T-helper 1 cell treated with Interleukin-12 subunit alpha and Interleukin-12 subunit beta and Interleukin-4 antibody, amounts not matched to agents 30 ng/mL and 1 ng/mL, for 36 hours (primary cell): ENCODE data around the gene GFPT2. TPM values are rescaled to one million over a fixed set of nuclear protein-coding genes. Genes with fewer than 3 reads are reported as not detected.

Experiments used
- intact Hi-C: fragments of 100-400 bp; cut with micrococcal nuclease; formaldehyde crosslinking; loops from one replicate; pipeline ENCODE4 v1.15.1; 2024
- total RNA-seq: library from RNA; stranded (reverse); gene quantifications from 2 replicates; pipeline ENCODE4 v1.2.3, GENCODE V29; 2022

Gene GFPT2
- total RNA-seq, 1 donor from 2014 or later = not detected

GRCh38 chr5:180378438-180379344 lies 25.6 kb upstream of the GFPT2 start:
- intact Hi-C loops = no loop called here

DNA sequence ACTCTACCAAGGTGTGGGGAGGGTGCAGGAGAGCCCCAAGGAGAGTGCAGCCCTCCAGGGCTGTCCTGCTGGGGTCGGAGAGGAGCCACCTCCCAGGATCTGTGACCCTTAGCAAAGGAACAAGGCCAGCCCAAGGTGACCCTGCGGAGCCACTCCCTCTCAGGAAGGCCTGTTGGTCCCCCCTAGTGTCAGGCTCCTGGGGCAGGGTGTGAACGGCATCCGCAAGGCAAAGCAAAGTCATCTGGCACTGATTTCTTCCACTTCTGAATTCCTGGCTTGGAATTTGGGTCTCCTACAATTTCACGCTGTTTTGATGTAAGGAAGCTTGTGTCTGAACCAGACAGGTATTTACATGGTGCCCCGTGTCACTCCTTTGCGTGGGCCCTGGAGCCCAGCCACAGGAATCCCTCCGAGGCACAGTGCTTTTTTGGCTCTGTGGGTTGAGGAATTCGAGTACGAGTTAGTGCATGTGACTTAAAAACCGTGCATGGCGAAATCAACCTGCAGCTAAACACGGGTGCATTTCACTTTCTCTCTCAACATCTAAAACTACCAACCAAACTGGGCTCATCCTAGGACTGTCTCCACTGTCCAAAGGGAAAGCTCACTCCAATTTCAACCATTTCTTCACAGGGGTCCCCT lies 24.5 kb upstream of the GFPT2 start:
- intact Hi-C loops = no loop called here

DNA sequence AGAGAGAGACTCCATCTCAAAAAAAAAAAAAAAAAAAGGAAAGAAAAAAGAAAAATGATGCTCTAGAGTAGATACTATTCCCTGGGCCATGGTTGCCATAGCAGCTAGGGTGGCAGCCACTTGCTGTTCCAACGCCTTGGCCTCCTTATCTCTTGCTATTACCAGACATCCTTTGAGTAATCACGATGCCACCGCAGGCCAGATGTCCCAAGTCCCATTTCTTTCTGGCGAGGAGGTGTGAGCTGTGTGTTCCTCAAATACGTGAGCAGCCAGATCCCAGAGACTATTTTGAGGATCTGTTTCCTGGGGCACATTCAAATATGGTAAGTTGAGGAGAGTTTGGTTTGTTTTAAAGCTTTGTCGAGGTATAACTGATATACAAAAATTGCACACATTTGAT lies 23.4 kb upstream of the GFPT2 start:
- intact Hi-C loops = no loop called here

- intact Hi-C loops = no loop called here
Observed at GRCh38 chr5:180375955-180376354, 22.8 kb upstream of the GFPT2 start.

DNA sequence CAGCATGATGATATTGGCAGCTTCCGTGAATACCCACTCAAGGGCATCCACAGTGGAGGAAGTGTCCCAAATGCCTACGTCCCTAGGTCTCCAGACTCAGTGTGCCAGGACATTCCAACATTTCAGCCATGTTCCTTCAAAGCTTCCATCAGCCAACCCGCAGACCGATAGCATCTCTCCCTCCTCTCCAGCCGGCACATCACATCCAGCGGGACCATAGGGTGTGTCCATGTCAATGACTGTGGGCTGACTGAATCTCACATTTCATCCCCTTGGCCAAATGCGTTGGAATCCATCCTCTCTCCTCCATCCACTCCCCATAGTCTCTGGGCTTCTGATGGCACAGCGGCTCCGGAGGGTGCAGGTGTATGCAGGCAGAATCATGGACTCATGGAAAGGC lies 22.2 kb upstream of the GFPT2 start:
- intact Hi-C loops = no loop called here

DNA sequence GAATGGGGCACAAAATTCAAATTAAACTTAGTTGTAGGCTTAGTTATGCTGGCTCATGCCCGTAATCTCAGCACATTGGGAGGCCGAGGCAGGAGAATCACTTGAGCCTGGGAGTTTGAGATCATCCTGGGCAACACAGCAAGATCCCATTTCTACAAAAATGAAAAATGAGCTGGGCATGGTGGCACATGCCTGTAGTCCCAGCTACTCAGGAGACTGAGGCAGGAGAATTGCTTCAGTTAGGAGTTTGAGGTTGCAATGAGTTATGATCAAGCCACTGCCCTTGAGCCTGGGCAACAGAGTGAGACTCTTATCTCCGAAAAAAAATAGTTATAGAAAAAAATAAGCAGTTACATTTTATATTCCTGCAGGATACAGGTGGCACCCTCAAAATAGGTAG lies 20.7 kb upstream of the GFPT2 start:
- intact Hi-C loops = no loop called here

DNA sequence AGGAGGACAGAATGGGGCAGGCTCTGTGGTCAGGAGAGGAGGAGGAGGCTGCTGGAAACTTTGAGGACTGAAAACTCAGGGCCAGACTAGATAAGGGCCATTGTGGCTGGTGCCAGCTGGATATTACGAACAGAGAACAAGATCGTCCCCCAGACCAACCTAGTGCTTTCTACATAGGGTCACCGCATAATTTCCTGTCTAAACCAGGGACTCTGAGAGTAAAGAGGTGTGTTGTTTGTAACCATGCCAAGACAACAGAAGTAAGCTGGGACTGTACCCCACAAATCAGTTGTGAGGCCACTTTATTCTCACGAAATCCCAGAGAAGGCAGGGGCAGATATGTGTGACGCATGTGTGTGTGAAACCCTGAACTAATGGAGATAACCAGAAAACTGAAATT lies 20.3 kb upstream of the GFPT2 start:
- intact Hi-C loops = no loop called here

GRCh38 chr5:180371949-180372348 lies 18.8 kb upstream of the GFPT2 start:
- intact Hi-C loops = no loop called here

DNA sequence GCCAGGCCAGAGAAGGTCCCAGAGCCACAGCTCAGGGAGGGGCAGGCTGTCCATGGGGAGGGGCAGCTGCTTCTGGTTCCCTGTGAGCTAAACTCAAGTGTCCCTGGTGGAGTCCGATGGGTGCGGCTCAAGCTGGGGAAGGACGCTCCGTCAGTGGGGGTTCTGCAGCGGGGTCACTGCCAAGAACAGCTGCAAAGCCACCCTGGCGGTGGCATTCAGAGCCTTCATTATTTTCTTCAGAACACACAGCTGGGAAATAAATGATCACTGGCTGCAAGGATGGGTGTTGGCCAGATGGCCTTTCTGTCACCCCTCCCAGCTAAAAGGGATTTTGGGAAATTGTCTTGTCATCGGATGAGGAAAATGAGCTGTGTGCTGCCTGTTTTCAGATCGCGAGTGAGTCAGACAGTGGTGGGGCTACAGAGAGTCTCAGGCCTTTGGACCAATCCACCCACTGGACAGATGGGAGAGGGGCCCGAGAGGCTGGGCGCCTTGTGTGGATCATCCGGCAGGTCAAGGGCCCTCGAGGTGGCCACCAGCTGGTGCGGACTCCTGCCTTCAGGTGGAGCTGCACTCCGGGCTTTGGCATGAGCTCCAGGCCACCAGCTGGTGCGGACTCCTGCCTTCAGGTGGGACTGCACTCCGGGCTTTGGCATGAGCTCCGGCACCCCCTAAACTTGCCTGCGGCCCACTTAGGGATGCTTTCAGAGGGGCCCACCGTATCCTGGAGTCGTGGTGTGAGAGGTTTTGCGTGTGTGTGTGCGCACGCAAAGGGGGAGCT lies 17.9 kb upstream of the GFPT2 start:
- intact Hi-C loops = no loop called here

DNA sequence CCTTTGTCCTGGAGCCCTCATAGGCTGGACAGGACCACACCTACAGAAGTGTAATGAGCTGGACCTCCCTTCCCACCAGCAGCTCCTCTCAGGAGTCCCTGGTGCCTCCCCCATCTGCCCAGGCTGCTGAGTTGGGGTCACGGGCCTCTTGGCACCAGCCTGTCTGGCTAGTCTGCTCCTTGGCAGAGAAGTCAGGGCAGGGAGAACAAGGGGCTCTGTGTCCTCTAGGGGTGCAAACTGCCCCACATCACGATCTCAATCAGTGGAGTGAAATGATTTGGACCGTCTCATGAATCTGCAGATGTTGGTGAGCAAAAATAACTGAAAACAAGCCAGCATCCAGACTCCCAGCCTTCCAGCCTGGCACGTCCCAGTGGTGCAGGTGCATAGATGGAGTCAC lies 14.9 kb upstream of the GFPT2 start:
- intact Hi-C loops = no loop called here

DNA sequence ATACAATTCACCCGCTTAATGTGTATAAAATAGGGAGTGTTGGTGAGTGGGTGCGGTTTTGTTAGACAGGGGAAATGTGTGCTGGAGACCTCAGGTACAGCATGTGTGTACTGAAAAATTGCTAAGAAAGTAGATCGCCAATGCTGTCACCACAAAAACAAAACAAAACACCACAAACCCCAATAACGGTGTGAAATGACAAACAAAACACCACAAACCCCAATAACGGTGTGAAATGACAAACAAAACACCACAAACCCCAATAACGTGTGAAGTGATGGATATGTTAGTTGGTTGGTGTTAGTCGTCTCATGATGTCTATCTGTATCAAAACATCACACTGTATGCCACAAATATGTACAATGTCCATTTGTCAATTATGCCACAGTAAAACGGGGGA lies 14.2 kb upstream of the GFPT2 start:
- intact Hi-C loops = no loop called here

- intact Hi-C loops = no loop called here
Observed at GRCh38 chr5:180366326-180366725, 13.2 kb upstream of the GFPT2 start.

DNA sequence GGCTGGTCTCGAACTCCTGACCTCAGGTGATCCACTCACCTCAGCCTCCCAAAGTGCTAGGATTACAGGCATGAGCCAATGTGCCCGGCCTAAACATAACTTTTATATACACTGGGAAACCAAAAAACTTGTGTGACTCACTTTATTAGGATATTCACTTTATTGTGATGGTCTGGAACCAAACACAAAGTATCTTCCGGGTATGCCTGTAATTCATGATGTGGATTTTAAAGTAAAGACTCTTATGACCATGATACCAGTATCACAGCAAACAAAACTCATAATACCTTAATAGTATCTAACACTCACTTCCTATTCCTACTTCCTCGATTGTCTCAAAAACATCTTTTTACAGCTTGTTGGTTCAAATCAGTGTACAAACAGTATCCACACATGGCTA lies 12.7 kb upstream of the GFPT2 start:
- intact Hi-C loops = no loop called here

DNA sequence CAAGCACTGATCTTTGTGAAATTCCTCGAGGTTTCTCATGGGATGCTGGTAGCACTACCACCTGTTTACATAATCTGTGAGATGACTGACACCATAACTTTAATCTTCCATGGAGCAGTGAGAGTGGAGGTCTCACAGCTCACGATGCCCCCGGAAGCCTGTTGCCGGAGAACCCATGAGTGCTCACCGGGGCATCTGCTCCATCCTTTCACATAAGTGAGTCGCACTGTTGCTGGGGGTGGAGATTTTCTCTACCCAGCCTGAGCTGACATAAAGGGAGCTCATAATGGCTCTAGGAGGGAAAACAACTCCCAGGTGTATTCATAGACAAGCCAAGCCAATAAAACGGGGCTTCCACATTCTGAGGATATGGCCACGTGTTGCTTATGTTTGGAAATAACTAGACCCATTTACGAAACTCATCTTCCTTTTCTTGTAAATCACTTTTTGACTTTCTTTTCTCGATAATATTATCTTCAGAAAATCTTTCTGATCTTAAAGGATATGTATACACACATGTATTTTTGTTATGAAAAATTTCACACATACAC lies 11.2 kb upstream of the GFPT2 start:
- intact Hi-C loops = no loop called here

DNA sequence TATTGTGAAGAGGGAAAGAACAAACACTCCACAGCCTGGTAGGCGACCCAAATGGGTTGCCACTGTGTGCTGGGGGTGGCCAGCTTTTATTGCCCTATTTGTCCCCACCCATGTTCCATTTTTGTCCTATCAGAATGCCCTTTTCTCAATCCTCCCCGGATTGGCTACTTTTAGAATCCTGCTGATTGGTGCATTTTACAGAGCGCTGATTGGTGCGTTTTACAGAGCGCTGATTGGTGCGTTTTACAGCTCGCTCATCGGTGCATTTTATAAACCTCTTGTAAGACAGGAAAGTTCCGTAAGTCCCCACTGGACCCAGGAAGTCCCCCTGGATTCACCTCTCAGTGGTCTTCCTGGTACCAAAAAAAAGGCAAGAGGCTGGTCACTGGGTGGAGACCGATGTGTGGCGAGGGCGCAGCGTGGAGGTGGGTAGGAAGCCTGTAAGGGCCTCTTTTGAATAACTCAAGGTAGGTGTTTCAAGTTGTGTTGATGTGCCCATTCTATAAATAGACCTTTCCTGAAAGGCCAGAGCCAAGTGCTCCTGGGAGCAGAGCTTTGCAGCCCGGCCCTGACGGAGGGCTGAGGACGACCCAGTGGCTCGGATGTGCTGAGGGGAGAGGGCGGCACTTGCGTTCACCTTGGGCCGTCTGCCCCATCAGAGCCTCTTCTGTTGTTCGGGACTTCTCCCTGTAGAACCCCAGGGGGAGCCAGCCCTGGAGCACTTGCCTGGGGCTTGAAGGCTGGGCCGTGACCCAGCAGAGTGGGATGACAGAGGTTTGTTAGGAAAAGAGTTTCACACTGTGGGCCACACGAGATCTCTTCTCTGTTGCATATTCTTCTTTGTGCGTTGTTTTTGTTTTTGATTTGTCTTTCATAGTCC lies 7.2 kb upstream of the GFPT2 start:
- intact Hi-C loops = no loop called here

GRCh38 chr5:180358694-180359093 lies 5.6 kb upstream of the GFPT2 start:
- intact Hi-C loops = no loop called here

- intact Hi-C loops = no loop called here
Observed at GRCh38 chr5:180358179-180358578, 5.0 kb upstream of the GFPT2 start.

GRCh38 chr5:180354966-180355365 lies 1.8 kb upstream of the GFPT2 start:
- intact Hi-C loops = loop anchor here (1.0 kb wide), 1 partner anchor 116 kb away; no protein-coding TSS in a partner anchor

DNA sequence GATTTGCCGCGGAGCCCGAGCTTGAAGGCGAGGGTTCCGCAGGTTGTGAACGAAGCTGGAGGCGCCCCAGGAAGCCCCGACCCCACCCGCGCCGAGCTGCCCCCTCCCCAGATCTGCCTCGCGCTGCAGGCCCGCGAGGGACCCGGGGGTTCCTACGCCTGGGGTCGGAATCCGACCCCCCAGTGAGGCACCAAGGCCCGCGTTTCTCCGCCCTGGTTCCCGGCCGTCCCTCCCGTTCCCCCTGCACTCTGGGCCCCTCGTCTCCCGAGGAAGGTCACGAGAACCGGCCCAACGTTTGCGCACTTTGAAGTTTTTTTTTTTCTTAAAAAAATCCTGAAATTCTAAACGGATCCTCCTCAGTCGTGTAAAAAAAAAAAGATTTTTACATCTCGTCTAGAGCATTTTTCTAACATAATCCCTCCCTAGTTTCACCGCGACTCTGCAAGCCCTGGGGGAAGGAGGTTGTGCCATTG lies 880 bp upstream of the GFPT2 start:
- intact Hi-C loops = loop anchor here (1.0 kb wide), 4 partner anchors 26 to 140 kb away; partner anchors contain the start of gene CNOT6
